GM18909 (cell line): ENCODE data around the gene MAST2.
"Not testable (repeated sequence)": the region's sequence is repeated elsewhere in the genome, so short reads cannot be mapped to it uniquely, and the experiment has no call there.

Source experiments
- ATAC-seq: cut with Tn5 transposase; IDR thresholded peaks from one replicate; pipeline ENCODE4 v1.9.1; 2021; ENCODE audit warnings: mild to moderate bottlenecking; ENCODE audit not compliant: unreplicated experiment, poor library complexity

The MAST2 gene

DNA sequence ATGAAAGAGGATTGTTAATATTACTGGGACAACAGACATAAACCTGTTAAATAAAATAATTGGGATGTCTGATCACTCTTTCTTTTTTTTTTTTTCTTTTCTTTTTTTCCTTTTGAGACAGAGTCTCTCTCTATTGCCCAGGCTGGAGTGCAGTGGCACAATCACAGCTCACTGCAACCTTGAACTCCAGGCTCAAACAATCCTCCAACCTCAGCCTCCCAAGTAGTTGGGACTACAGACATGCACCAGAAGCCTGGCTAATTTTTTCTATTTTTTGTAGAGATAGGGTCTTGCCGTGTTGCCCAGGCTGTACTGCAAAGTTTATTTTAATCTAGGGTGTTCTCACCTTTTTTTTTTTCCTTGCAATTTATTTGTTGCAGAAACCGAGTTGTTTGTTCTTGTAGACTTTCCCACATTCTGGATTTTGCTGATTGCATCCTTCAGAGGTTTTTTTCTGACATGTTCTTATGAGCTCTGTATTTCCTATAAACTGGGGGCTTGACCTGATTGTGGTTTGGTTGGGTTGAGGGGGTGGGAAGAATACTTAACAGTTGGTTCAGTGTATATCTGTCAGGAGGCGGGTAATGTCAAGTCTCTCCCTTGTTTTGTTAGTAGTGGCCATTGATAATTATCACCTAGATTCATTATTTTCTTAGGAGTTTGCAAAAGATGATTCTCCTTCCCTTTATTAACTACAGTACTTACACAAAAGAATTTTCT lies 125.2 kb downstream of the MAST2 start:
- ATAC-seq, result no peak

DNA sequence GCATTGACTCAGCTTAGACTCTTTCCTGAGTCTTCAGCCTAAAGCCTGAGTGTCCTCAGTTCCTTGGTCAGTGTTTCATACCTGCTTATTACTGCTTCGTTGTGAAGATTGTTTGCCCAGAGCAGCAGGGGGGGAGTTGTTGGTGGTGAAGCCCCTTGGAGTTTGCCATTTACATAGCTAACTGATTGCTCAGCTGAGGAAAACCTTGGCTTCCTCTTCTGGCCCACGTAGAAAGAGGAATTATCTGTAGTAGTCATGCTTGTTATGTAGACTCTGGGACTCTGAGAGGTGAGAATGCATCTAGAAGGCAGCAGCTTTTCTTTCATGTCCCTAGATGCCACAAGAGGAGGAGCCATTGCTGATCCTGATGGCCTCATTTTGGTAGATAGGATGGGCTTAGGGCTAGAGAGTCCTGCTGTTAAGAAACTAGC lies 125.9 kb downstream of the MAST2 start:
- ATAC-seq, result no peak

DNA sequence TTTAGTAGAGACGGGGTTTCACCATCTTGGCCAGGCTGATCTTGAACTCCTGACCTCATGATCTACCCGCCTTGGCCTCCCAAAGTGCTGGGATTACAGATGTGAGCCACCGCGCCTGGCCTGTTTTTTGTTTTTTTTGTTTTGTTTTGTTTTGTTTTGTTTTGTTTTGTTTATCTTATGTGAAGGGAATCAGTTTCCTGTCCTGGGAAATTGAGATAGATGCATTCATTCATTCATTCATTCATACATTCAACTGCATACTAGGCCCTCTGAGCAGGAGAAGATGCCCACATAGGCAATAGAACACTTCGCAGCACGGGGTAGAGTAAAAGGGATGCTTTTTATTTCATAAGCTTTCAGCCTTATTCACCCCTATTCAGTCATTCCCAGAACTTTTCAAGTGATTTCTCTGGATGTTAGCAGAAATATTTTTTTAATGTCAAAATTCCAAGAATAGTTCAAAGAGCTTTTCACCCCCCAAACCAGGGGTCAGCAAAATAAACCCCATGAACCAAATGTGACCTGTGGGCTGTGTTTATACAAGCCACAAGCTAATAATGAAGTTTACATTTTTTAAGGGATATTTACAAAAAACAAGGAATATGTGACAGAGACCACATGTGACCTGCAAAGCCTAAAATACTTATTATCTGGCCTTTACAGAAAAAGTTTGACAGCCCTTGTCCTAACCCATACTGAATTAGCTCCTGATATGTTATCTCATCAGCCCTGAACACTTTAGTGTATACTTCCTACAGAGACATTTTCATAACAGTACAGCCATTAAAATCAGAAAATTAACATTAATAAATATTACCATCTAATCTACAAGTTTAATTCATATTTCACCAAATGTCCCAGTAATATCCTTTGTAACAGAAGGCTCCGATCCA lies 127.1 kb downstream of the MAST2 start:
- ATAC-seq, result no peak

DNA sequence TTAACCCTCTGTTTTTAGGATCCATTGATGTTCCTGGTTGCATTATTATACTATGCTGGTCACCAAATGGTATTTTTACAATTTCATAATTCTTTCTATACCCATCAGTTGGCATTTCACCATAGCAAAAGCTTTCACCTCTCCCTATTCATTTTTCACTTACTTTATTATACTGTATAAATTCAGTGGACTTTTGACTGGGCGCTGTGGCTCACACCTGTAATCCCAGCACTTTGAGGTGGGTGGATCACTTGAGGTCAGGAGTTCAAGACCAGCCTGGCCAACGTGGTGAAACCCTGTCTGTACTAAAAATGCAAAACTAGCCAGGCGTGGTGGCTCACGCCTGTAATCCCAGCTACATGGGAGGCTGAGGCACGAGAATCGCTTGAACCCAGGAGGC lies 128.8 kb downstream of the MAST2 start:
- not testable (repeated sequence) for ATAC-seq

DNA sequence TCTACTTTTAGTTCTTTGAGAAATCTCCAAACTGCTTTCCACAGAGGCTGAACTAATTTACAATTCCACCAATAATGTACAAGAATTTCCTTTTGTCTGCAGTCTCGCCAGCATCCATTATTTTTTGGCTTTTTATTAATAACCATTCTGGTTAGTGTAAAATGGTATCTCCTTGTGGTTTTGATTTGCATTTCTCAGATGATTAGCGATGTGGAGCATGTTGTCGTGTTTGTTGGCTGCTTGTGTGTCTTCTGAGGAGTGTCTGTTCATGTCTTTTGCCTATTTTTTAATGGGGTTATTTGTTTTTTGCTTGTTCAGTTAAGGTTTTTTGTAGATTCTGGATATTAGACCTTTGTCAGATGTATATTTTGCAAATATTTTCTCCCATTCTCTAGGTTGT lies 131.5 kb downstream of the MAST2 start:
- ATAC-seq, result no peak

DNA sequence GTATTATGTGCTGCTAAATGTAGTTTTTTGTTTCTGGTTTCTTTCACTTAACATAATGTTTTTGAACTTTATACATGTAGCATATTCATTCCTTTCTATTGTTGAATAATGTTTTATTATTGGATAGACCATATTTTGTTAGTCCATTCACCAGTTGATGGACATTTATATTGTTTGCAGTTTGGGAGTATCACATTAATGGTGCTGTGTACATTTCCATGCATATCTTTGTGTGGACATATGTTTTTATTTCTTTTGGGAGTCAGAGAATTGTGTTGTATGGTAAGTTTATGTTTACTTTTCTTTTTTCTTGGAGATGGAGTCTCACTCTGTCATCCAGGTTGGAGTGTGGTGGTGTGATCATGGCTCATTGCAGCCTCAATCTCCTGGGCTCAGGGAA lies 134.6 kb downstream of the MAST2 start:
- no peak for ATAC-seq

DNA sequence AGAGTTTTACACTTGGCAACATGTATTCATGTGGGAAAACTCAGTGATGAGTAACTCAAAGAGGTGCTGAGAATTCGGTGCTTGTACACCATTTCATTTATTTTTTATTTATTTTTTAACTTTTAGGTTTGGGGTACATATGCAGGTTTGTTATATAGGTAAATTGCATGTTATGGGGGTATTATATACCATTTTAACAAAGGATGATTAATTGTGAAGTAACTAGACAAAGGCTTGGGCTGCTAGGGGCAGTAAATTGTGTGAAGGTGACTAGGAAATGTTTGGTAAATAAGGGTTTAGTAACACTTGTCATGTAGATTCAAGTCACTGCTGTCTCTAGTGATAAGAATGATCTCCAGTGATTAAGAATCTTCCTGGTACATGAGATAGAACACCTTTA lies 139.0 kb downstream of the MAST2 start:
- ATAC-seq, result no peak

DNA sequence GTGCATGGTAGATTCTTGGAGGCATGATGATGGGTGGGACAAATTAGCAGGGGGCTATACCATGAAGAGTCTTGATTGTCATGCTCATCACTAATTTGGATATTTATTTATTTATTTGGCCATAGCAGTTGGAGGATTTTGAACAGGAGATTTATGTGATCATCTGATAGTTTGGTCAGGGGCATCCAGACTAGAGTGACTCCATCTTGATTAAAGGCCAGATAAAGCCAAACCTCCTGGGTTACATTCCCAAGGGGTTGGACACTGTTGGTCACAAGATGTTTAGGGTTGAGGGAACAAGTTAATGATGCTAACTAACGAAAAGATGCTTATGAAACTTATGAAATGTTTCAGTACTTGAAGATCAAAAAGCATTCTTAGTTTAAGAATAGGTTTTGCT lies 139.8 kb downstream of the MAST2 start:
- ATAC-seq, result no peak

DNA sequence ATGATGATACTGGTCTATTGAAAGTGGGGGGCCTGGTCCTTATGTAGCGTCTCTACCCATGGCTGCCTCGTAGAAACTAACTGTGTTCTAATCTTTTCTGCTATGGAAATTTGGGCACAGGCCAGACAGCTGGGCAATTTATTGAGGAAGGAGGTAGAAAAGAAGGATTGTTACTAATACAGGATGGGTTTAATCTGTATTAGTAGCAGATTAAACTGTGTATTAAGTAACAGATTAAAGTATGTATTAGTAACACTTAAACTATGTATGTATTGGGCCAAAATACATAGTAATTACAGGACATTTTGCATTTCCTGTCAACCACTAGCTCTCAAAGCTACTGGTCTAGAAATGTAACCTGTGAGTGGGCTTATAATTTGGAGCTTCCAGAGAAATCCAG lies 142.0 kb downstream of the MAST2 start:
- ATAC-seq, result no peak

DNA sequence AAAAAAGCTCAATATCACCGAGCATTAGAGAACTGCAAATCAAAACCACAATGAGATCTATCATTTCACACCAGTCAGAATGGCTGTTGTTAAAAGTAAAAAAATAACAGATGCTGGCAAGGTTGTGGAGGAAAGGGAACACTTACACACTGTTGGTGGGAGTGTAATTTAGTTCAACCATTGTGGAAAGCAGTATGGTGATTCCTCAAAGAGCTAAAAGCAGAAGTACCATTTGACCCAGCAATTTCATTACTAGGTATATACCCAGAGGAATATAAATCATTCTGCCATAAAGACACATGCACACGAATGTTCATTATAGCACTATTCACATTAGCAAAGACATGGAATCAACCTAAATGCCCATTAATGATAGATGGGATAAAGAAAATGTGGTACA lies 146.1 kb downstream of the MAST2 start:
- not testable (repeated sequence) for ATAC-seq

DNA sequence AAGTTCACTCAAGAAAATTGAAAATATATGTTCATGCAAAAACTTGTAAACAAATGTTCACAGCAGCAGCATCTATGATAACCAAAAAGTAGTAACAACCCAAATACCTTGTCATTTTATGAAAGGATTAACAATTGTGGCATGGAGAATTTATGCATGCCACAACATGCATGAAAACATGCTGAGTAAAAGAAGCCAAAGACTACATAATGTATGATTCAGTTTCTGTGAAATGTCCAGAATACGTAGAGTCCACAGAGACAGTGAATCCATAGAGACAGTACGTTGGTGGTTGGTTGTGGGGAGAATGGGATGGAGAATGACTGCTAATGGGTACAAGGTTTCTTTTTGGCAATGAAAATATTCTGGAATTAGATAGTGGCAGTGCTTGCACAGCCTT lies 148.7 kb downstream of the MAST2 start:
- ATAC-seq, result no peak

DNA sequence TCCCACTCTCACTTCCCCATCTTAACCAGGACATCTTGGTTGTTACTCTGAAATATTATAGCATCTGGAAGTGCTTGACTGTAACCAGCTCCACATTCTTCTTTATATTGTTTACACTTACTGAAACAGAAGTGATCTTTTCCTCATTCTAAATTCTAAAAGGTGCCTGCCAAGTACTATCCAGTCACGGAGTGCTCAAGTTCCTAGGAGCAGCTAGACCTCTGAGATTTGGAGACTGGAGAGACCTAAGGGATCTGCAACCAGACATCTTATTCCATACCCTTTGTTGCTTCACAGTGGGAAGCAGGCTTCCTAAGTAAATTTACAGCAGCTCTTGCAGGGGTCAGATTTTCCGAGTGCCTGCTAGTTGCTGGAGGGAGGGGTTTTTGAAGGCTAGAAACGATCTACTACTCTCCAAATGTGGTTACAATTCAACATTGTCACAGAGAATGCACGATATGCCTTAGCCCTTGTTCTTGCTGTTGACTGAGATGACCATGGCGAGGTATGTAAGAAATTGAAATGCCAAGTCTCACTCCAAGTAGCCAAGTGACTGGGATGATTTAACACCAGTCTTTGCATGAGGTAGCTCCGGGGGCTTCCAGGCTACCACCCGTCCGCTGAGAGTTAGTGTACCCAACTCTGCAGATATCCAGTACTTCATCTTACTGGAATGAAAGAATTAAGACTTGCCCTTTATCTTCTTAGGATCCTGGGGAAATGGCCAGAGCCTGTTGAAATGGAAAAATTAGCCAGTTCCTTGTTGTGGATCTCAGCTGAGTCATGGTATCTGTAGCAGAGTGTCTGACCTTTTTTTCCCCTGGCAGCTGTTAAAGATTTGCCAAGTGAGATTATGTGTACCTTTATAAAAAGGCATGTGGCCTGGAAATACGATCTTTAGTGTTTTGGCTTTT lies 150.8 kb downstream of the MAST2 start:
- no peak for ATAC-seq

DNA sequence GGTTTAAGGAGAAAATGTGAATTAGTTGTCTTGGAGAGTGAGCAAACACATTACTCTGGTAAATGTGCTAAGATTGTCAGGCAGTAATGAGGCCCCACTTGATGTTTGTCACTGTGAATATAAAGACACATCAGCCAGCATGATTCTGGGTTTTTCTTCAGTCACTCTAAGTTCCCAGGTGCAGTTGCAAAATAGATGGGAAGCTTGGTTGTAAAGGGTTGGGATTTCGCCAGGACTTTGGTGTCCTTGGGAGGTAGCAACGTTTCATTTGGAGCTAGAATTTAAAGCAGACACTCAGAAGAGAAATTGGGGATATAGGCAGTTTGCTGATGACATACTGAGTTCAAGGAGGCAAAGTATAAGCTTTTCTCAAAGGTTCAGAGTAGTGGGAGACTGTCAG lies 154.3 kb downstream of the MAST2 start:
- no peak for ATAC-seq

DNA sequence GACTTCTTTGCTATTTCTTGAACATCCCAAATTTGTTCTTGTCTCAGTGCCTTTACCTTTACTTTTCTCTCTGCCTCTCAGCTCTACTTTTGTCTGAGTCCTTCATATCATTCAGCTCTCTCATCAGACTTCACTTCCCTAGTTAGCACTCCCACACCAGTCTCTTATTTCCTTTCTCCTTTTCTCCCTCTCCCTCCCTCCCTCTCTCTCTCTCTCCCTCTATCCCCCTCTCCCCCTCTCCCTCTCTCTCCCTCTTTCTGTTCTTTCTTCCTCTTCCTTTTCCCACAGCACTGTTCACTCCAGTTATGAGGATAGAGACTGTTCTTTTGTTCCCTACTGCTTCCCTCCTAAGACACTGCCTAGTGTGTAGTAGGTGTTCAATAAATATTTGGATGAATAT lies 154.9 kb downstream of the MAST2 start:
- ATAC-seq, result no peak

DNA sequence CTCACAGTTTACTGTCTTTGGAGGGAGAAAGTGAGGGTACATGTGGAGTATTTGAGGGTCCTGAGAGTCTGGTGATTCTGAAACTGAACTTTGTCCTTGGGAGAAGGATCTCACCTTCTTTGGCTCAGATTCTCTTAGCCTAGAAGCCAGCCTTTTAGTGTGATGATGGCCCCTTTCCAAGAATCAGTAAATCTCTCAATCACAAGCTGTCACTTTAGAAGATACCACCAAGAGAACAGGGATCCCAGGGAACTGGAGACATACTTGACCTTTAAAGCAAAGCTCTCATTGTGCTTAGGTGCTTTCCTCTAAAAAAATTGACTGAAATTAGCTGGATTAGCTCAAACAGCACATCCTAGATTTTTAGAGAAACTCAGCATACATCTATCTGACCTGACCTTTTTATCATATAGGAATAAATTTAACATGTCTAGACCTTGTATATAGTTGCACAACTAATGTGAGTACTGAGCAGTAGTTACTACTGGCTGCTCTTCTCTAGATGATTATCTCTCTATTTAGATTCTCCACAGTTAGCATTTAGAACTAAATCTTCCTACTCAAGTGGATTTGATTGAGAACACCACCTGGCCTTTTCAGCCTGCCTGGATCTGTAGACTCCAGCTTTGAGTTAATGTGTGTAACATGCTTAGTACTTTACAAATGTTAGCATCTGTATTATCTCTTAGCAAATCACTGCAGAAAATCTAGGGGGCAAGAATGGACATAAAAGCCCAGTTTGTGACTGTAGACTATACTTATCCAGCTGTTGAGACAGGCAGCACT lies 157.7 kb downstream of the MAST2 start:
- no peak for ATAC-seq

DNA sequence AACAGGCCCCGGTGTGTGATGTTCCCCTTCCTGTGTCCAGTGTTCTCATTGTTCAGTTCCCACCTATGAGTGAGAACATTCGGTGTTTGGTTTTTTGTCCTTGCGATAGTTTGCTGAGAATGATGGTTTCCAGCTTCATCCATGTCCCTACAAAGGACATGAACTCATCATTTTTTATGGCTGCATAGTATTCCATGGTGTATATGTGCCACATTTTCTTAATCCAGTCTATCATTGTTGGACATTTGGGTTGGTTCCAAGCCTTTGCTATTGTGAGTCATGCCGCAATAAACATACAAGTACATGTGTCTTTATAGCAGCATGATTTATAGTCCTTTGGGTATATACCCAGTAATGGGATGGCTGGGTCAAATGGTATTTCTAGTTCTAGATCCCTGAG lies 158.5 kb downstream of the MAST2 start:
- not testable (repeated sequence) for ATAC-seq

DNA sequence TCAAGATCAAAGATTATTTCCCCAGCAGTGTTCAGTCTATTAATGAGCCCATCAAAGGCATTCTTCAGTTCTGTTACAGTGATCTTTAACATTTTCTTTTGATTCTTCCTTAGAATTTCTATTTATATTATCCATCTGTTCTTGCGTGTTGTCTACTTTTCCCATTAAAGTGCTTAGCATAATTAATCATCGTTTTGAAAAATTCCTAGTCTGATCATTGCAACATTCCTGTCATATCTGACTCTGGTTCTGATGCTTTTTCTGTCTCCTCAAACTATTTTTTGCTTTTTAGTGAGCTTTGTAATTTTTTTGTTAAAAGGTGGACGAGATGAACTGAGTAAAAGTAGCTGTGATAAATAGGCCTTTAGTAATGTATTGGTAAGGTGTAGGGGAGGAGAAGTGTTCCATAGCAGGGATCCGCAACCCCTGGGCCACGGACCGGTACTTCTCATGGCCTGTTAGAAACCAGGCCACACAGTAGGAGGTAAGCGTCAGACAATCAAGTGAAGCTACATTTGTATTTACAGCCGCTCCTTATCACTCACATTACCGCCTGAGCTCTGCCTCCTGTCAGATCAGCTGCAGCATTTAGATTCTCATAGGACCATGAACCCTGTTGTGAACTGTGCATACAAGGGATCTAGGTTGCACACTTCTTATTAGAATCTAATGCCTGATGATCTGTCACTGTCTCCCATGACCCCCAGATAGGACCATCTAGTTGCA lies 165.7 kb downstream of the MAST2 start:
- ATAC-seq, result no peak

DNA sequence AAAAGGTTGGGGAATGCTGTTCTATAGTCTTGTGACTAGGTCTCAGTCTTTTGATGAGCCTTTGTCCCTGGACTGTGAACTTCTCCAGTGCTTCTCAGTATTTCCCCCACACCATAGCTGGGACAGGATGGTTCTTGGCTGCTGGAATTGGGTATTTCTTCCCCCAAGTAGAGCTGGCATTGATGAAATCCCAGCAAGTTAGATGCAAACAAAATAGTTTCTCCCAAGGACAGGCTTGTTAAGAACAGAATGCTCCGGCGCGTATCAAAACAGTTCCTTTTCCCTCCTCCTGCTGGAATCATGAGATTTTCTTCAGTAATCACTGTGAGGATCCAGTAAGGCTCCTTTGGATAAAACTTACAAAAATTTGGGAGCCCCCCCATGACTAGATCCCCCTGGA lies 166.5 kb downstream of the MAST2 start:
- ATAC-seq, result no peak

DNA sequence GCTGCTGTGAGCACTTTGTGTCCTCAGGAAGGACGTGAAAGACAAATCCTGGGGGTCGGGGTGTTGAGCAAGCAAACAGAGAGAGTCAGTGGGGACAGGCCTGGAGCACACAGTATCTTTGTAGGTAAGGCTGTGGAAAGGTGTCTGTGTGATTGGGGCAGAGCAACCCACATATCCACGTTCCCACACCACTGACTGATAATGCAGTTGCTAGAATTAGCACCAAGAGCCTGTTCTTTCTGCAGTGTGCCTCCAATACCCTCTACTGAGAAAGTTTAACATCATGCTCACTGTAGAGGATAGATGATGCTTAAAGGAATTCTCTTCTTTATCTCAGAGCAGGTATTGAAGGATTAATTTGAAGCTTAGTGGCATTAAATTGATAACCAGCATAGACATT lies 167.9 kb downstream of the MAST2 start:
- ATAC-seq, result no peak
